ENCODE data around the gene MYL7. TPM values are rescaled to one million over a fixed set of nuclear protein-coding genes. Genes with fewer than 3 reads are reported as not detected.

The MYL7 gene
- total and polyA plus RNA-seq, 9 of the 15 experiments (the other 6 are each of a cell fraction or from before 2014, with no cell fraction given) = not detected

GRCh38 chr7:44113764-44114354 is 27.3 kb downstream of the MYL7 start (continued):
- TF ChIP-seq RUNX1 (IDR thresholded peaks at IDR 0.05; ENCODE audit: low read depth) (no peak), SUPT5H (IDR thresholded peaks at IDR 0.05) (peak; percentile 55), ZFX (CRISPR knock-in tag; IDR thresholded peaks at IDR 0.05) (no peak), RBFOX2 (IDR thresholded peaks at IDR 0.05; ENCODE audit: low read depth, low read length) (peak; percentile 55), MEF2D (tag; conservative IDR thresholded peaks at IDR 0.05; ENCODE audit: low read depth) (no peak), CXXC5 (CRISPR knock-in tag; IDR thresholded peaks at IDR 0.05) (no peak), ETV1 (tag; conservative IDR thresholded peaks at IDR 0.05; ENCODE audit: low read depth) (no peak), ZNF639 (CRISPR knock-in tag; conservative IDR thresholded peaks at IDR 0.05 in 1 of 2, IDR thresholded peaks at IDR 0.05 in 1 of 2) (no peak)
